H1 (cell line): ENCODE measurements around the gene LITAF. TPM values are rescaled to one million over a fixed set of nuclear protein-coding genes. Genes with fewer than 3 reads are reported as not detected.

Experiments
- CTCF ChIA-PET: fragments of 300-600 bp; sonication (Branson Sonifier 250); formaldehyde crosslinking; loops from one replicate; lab custom pipeline; 2021; ENCODE audit not compliant: partially characterized antibody; lab: Charles Lee
- POLR2A ChIA-PET: fragments of 300-600 bp; sonication (Branson Sonifier 250); formaldehyde crosslinking; loops from one replicate; lab custom pipeline; 2021; ENCODE audit warnings: inconsistent platforms; ENCODE audit not compliant: partially characterized antibody; lab: Charles Lee
- DNase-seq, 2 experiments: peaks; one replicate each; pipeline versions ENCODE4 v3.0.0 to v3.0.0-alpha.2; 2010 to 2022; ENCODE audit warnings: low spot score in 2 of 2, low read depth in 1 of 2, mixed read lengths in 1 of 2
- FAIRE-seq: peaks from 2 replicates; lab custom pipeline; 2011; peaks lifted over from hg19 to GRCh38; lab: Jason Lieb, UNC
- H2AFZ ChIP-seq: 2 replicates; pipeline ENCODE4 v1.8.1; 2012; ENCODE audit warnings: low read length, inconsistent platforms
- H2AK5ac ChIP-seq: 2 replicates; pipeline ENCODE4 v1.6.1; 2013; ENCODE audit warnings: low read depth, low read length
- H2BK120ac ChIP-seq: replicated peaks from 2 replicates; pipeline ENCODE3; 2013; ENCODE audit warnings: low read depth, low read length, inconsistent platforms
- H2BK12ac ChIP-seq: 2 replicates; pipeline ENCODE4 v1.6.1; 2013; ENCODE audit warnings: low read depth, low read length
- H2BK15ac ChIP-seq: 2 replicates; pipeline ENCODE4 v1.6.1; 2013; ENCODE audit warnings: low read length
- H2BK20ac ChIP-seq: 2 replicates; pipeline ENCODE4 v1.6.1; 2013; ENCODE audit warnings: low read length
- H2BK5ac ChIP-seq: 2 replicates; pipeline ENCODE4 v1.6.1; 2013; ENCODE audit warnings: low read depth, low read length
- H3K14ac ChIP-seq: 2 replicates; pipeline ENCODE4 v1.6.1; 2013; ENCODE audit warnings: inconsistent platforms; ENCODE audit not compliant: insufficient read length
- H3K18ac ChIP-seq: 2 replicates; pipeline ENCODE4 v1.6.1; 2013; ENCODE audit warnings: low read length; ENCODE audit errors: extremely low read depth
- H3K23ac ChIP-seq: 2 replicates; pipeline ENCODE4 v1.6.1; 2013; ENCODE audit warnings: inconsistent platforms; ENCODE audit not compliant: insufficient read length
- H3K23me2 ChIP-seq: 2 replicates; pipeline ENCODE4 v1.6.1; 2013; ENCODE audit warnings: low read depth, low read length
- H3K27ac ChIP-seq: 2 replicates; pipeline ENCODE4 v1.6.1; 2011; ENCODE audit warnings: low read depth, low read length, inconsistent platforms
- H3K27me3 ChIP-seq, 4 experiments: replicated peaks in 1 of 4; 1 replicate in 1 of 4; 2 replicates in 3 of 4; pipeline versions ENCODE4 v1.6.1 to v1.8.1; 2011 to 2013; ENCODE audit warnings: low read length in 3 of 4, mild to moderate bottlenecking in 3 of 4, inconsistent platforms in 2 of 4, mixed read lengths in 2 of 4, moderate library complexity in 1 of 4; ENCODE audit not compliant: control insufficient read depth in 3 of 4, insufficient read depth in 3 of 4; ENCODE audit errors: extremely low read depth in 1 of 4
- H3K36me3 ChIP-seq, 4 experiments: 2 replicates each; pipeline versions ENCODE4 v1.6.1 to v1.8.1; 2011 to 2013; ENCODE audit warnings: mild to moderate bottlenecking in 4 of 4, low read length in 3 of 4, moderate library complexity in 2 of 4, control low read depth in 1 of 4, inconsistent platforms in 1 of 4; ENCODE audit not compliant: insufficient read depth in 4 of 4, control insufficient read depth in 2 of 4
- H3K4ac ChIP-seq: replicated peaks from 2 replicates; pipeline ENCODE3; 2013; ENCODE audit warnings: low read length, low read depth, mixed read lengths, inconsistent platforms; ENCODE audit not compliant: insufficient read length
- H3K4me1 ChIP-seq, 4 experiments: replicated peaks in 1 of 4; 1 replicate in 1 of 4; 2 replicates in 3 of 4; pipeline versions ENCODE4 v1.6.1 to v1.8.1; 2011 to 2013; ENCODE audit warnings: low read length in 3 of 4, inconsistent platforms in 2 of 4, mixed read lengths in 1 of 4; ENCODE audit not compliant: insufficient read depth in 4 of 4, control insufficient read depth in 3 of 4
- H3K4me2 ChIP-seq, 2 experiments: 2 replicates each; pipeline versions ENCODE4 v1.6.1 to v1.8.1; 2011 to 2013; ENCODE audit warnings: low read depth in 2 of 2, low read length in 2 of 2, control low read depth in 1 of 2, inconsistent platforms in 1 of 2, mild to moderate bottlenecking in 1 of 2; ENCODE audit not compliant: insufficient read depth in 1 of 2
- H3K4me3 ChIP-seq, 4 experiments: fragments of 200-600, 300-600 bp in 1 of 4; sonication (generic), shearing (Covaris generic), sonication (Bioruptor Twin) in 1 of 4; 2 replicates each; pipeline versions ENCODE4 v1.5.1 to v1.8.1; 2011 to 2016; ENCODE audit warnings: low read length in 4 of 4, low read depth in 3 of 4, control low read depth in 2 of 4, inconsistent platforms in 2 of 4, mild to moderate bottlenecking in 2 of 4, mixed read lengths in 1 of 4, moderate library complexity in 1 of 4; ENCODE audit not compliant: insufficient read depth in 2 of 4; ENCODE audit errors: extremely low read depth in 1 of 4
- H3K56ac ChIP-seq: replicated peaks from 2 replicates; pipeline ENCODE3; 2013; ENCODE audit warnings: low read depth, mild to moderate bottlenecking, mixed read lengths, low read length, inconsistent platforms; ENCODE audit not compliant: insufficient read length
- H3K79me1 ChIP-seq: 2 replicates; pipeline ENCODE4 v1.6.1; 2013; ENCODE audit warnings: low read depth, low read length, control low read depth
- H3K79me2 ChIP-seq, 2 experiments: 2 replicates each; pipeline versions ENCODE4 v1.6.1 to v1.8.1; 2012 to 2013; ENCODE audit warnings: low read length in 2 of 2, mild to moderate bottlenecking in 2 of 2, inconsistent platforms in 1 of 2; ENCODE audit not compliant: insufficient read depth in 2 of 2, control insufficient read depth in 1 of 2
- H3K9ac ChIP-seq, 4 experiments: replicated peaks in 1 of 4; 1 replicate in 1 of 4; 2 replicates in 3 of 4; pipeline versions ENCODE4 v1.6.1 to v1.8.1; 2011 to 2013; ENCODE audit warnings: low read depth in 3 of 4, low read length in 3 of 4, control low read depth in 2 of 4, mild to moderate bottlenecking in 2 of 4, moderate library complexity in 2 of 4, inconsistent platforms in 1 of 4; ENCODE audit errors: extremely low read depth in 1 of 4
- H3K9me3 ChIP-seq, 2 experiments: 2 replicates each; pipeline versions ENCODE4 v1.6.1 to v1.8.1; 2012 to 2013; ENCODE audit warnings: mild to moderate bottlenecking in 2 of 2, moderate library complexity in 2 of 2, control low read depth in 1 of 2, inconsistent platforms in 1 of 2, low read depth in 1 of 2, low read length in 1 of 2, mixed read lengths in 1 of 2; ENCODE audit not compliant: insufficient read depth in 2 of 2
- H4K20me1 ChIP-seq, 2 experiments: replicated peaks in 1 of 2; 2 replicates each; pipeline versions ENCODE3 to v1.8.1; 2011 to 2013; ENCODE audit warnings: inconsistent platforms in 2 of 2, low read length in 2 of 2, mild to moderate bottlenecking in 1 of 2; ENCODE audit not compliant: insufficient read depth in 2 of 2, control insufficient read depth in 1 of 2
- H4K5ac ChIP-seq: 2 replicates; pipeline ENCODE4 v1.6.1; 2013; ENCODE audit warnings: low read length, low read depth, mixed read lengths, inconsistent platforms; ENCODE audit not compliant: insufficient read length
- H4K8ac ChIP-seq: 2 replicates; pipeline ENCODE4 v1.8.0; 2013; ENCODE audit warnings: mild to moderate bottlenecking, moderate library complexity, low read length, inconsistent platforms; ENCODE audit not compliant: insufficient read depth; ENCODE audit errors: extremely low read depth
- H4K91ac ChIP-seq: replicated peaks from 2 replicates; pipeline ENCODE3; 2013; ENCODE audit warnings: low read length, mixed read lengths, inconsistent platforms; ENCODE audit not compliant: insufficient read length
- CEBPB ChIP-seq: IDR thresholded peaks from 2 replicates; pipeline ENCODE4 v1.6.1; 2012; ENCODE audit warnings: low read depth, low read length
- CHD1 ChIP-seq: IDR thresholded peaks from 2 replicates; pipeline ENCODE4 v1.6.1; 2012; ENCODE audit warnings: low read depth, low read length, improper control_type of control experiment
- EP300 ChIP-seq, 2 experiments: IDR thresholded peaks; 1 replicate in 1 of 2; 2 replicates in 1 of 2; pipeline ENCODE4 v1.6.1; 2011 to 2012; ENCODE audit warnings: low read depth in 2 of 2, low read length in 2 of 2, mild to moderate bottlenecking in 2 of 2, borderline replicate concordance in 1 of 2, inconsistent platforms in 1 of 2, moderate library complexity in 1 of 2
- EZH2 ChIP-seq: fragments of 200-600 bp; sonication (generic); IDR thresholded peaks from 2 replicates; pipeline ENCODE4 v1.7.1; 2012; ENCODE audit warnings: low read depth, mild to moderate bottlenecking, moderate library complexity, low read length, inconsistent platforms; ENCODE audit not compliant: severe bottlenecking
- FOSL1 ChIP-seq: IDR thresholded peaks from 2 replicates; pipeline ENCODE4 v1.6.1; 2011; ENCODE audit warnings: mild to moderate bottlenecking, low read depth, low read length, moderate library complexity; ENCODE audit not compliant: insufficient read depth
- HDAC2 ChIP-seq, 2 experiments: fragments of 300-600 bp in 1 of 2; sonication (generic) in 1 of 2; IDR thresholded peaks; 2 replicates each; pipeline ENCODE4 v1.6.1; 2011 to 2012; ENCODE audit warnings: low read depth in 2 of 2, low read length in 2 of 2, mild to moderate bottlenecking in 2 of 2, moderate library complexity in 2 of 2, borderline replicate concordance in 1 of 2, inconsistent platforms in 1 of 2
- HDAC6 ChIP-seq: IDR thresholded peaks from one replicate; pipeline ENCODE4 v1.7.1; 2012; ENCODE audit warnings: low read depth, mild to moderate bottlenecking, inconsistent platforms, low read length, moderate library complexity
- JUN ChIP-seq: IDR thresholded peaks from 2 replicates; pipeline ENCODE4 v1.6.1; 2011; ENCODE audit warnings: low read depth, mild to moderate bottlenecking, improper control_type of control experiment, low read length
- KDM5A ChIP-seq: fragments of 200-600 bp; IDR thresholded peaks from 2 replicates; pipeline ENCODE4 v1.7.1; 2012; ENCODE audit warnings: mild to moderate bottlenecking, low read length, inconsistent platforms, mixed read lengths
- POLR2A ChIP-seq, 2 experiments: IDR thresholded peaks; 1 replicate in 1 of 2; 2 replicates in 1 of 2; pipeline ENCODE4 v1.6.1; 2011; ENCODE audit warnings: low read depth in 2 of 2, low read length in 2 of 2, mild to moderate bottlenecking in 2 of 2; ENCODE audit errors: control extremely low read depth in 1 of 2
- TAF1 ChIP-seq: IDR thresholded peaks from 2 replicates; pipeline ENCODE4 v1.6.1; 2011; ENCODE audit warnings: mild to moderate bottlenecking, low read depth, low read length
- WGBS, 2 experiments: shearing (Covaris generic) in 1 of 2; methylation state at CpG; one replicate each; pipeline versions ENCODE4 v1.1.6 to v1.1.7; 2013 to 2015; ENCODE audit warnings: low lambda C conversion rate in 2 of 2, mixed read lengths in 2 of 2, inconsistent platforms in 1 of 2, low coverage in 1 of 2, missing lambda C conversion rate in 1 of 2; ENCODE audit not compliant: insufficient replicate concordance in 2 of 2, insufficient coverage in 1 of 2, insufficient read length in 1 of 2; ENCODE audit errors: extremely low coverage in 1 of 2, missing lambda C conversion rate in 1 of 2; 5-methylcytosine and 5-hydroxymethylcytosine counted together
- polyA plus RNA-seq, 7 experiments: library from polyadenylated mRNA; depleted of rRNA in 3 of 7; stranded (reverse) in 5 of 7; unstranded in 2 of 7; fragments of >200 nt in 5 of 7; fragments of 200-250 nt in 2 of 7; gene quantifications; 1 replicate in 5 of 7; 2 replicates in 1 of 7; 4 replicates in 1 of 7; pipeline versions ENCODE4 v1.2.1 to v1.2.3, GENCODE V29; 2011 to 2013; ENCODE audit warnings: missing spikeins in 2 of 7, mixed read lengths in 2 of 7
- total RNA-seq: library from RNA; stranded (reverse); fragmentation: NEBNext Ultra II Directional; extraction: Animal tissue kit (Norgen Biotek cat#: 25700); gene quantifications from 2 replicates; pipeline ENCODE4 v1.2.1, GENCODE V29; 2021
- TF ChIP-seq, protein P1 (sequence below): IDR thresholded peaks from 2 replicates; pipeline ENCODE4 v1.6.1; 2012; ENCODE audit warnings: inconsistent platforms

Gene LITAF
- total and polyA plus RNA-seq, 2 of the 8 experiments (the other 6 are each of a cell fraction or from before 2014, with no cell fraction given), result 165 to 205 TPM

DNA sequence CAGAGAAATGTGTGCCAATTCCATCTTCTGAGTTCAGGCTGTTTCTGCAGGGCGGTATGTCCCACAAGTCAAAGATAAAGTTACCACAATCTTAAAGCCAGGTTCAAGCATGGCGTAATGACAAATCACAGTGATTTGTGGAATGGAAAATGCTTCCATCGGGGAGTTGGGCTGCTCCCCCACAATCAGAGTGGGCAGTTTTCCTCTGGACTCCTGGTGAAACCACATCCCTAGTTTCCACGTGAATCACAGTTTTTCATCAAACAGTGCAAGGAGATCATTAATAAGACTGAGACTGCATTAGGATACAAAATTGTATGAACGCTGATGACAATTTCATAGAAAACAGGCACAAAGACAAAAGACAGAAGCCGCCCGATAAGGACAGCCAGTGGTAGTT lies 3.6 kb downstream of the LITAF start:
- Histone ChIP-seq H2AFZ (no peak overlapping the region), H4K8ac (no peak overlapping the region), H3K4me3 (peak overlapping the region in 1 of 4 experiments; percentile 48; a peak in 2 of 8 replicates), H3K14ac (no peak overlapping the region), H3K23me2 (peaks cover 7% of the 10 kb centered on the region), H2BK12ac (peak overlapping the region; percentile 65; the same call in 1 of the 2 replicates), H3K79me2 (peaks cover 12 to 70% of the 10 kb centered on the region in 2 experiments), H3K23ac (no peak overlapping the region), H2AK5ac (no peak overlapping the region), H3K18ac (no peak overlapping the region; the same call in 1 of the 2 replicates), H4K91ac (no peak overlapping the region), H3K56ac (no peak overlapping the region), H3K4ac (no peak overlapping the region), H4K20me1 (peaks cover 0 to 6% of the 10 kb centered on the region in 2 experiments), H2BK120ac (peak overlapping the region; percentile 62), H3K27ac (no peak overlapping the region), H3K27me3 (peaks cover 4 to 21% (median 13%) of the 10 kb centered on the region in 4 experiments), H2BK5ac (no peak overlapping the region; the same call in 1 of the 2 replicates), H3K9ac (no peak overlapping the region), H2BK15ac (no peak overlapping the region), H3K4me2 (peak overlapping the region; percentile 53 to 82; a peak in 3 of 4 replicates), H3K79me1 (peaks cover 12% of the 10 kb centered on the region), H4K5ac (no peak overlapping the region), H3K4me1 (peaks cover 12 to 40% (median 30%) of the 10 kb centered on the region in 4 experiments), H2BK20ac (no peak overlapping the region), H3K36me3 (peaks cover 0 to 2% (median 0%) of the 10 kb centered on the region in 4 experiments; a peak in 1 of 8 replicates), H3K9me3 (no peaks in the 10 kb centered on the region; a peak in 1 of 4 replicates)
- DNase-seq (no peak), FAIRE-seq (no peak)
- POLR2A ChIA-PET, result interaction anchor here (1.2 to 3.1 kb wide), 6 partner anchors 15 to 53 kb away, joined by 3 to 12 read pairs (median 4); no protein-coding TSS in a partner anchor
- TF ChIP-seq FOSL1 (no peak), EZH2 (no peak), POLR2A (IDR thresholded peaks at IDR 0.05; ENCODE audit: control extremely low read depth in 1 of 2, low read depth in 2 of 2, low read length in 2 of 2) (no peak), CHD1 (no peak), HDAC6 (no peak), CEBPB (no peak), KDM5A (no peak), JUN (no peak), EP300 (IDR thresholded peaks at IDR 0.05; ENCODE audit: borderline replicate concordance in 1 of 2, low read depth in 2 of 2, low read length in 2 of 2) (no peak), TAF1 (no peak), HDAC2 (IDR thresholded peaks at IDR 0.05; ENCODE audit: borderline replicate concordance in 1 of 2, low read depth in 2 of 2, low read length in 2 of 2) (no peak)
- TF ChIP-seq, protein P1, sequence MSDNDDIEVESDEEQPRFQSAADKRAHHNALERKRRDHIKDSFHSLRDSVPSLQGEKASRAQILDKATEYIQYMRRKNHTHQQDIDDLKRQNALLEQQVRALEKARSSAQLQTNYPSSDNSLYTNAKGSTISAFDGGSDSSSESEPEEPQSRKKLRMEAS, result no peak
- CTCF ChIA-PET, result interaction anchor here (0.9 to 4.2 kb wide), 12 partner anchors 12 to 176 kb away, joined by 3 to 24 read pairs (median 3); no protein-coding TSS in a partner anchor
- WGBS, 2 experiments, result 56% methylated on average over 7 of the region's 7 CpGs; no CpG with 5 or more reads in 1 of the 2 experiments
